HG03135 (cell line): ENCODE data around the gene MARVELD1.

ENCODE experiments used
- ATAC-seq: cut with Tn5 transposase; IDR thresholded peaks from one replicate; pipeline ENCODE4 v1.9.1; 2021; ENCODE audit warnings: mild to moderate bottlenecking, moderate library complexity; ENCODE audit not compliant: unreplicated experiment

MARVELD1 gene

GRCh38 chr10:97719602-97720001 lies 6.1 kb downstream of the MARVELD1 start:
- no peak for ATAC-seq

DNA sequence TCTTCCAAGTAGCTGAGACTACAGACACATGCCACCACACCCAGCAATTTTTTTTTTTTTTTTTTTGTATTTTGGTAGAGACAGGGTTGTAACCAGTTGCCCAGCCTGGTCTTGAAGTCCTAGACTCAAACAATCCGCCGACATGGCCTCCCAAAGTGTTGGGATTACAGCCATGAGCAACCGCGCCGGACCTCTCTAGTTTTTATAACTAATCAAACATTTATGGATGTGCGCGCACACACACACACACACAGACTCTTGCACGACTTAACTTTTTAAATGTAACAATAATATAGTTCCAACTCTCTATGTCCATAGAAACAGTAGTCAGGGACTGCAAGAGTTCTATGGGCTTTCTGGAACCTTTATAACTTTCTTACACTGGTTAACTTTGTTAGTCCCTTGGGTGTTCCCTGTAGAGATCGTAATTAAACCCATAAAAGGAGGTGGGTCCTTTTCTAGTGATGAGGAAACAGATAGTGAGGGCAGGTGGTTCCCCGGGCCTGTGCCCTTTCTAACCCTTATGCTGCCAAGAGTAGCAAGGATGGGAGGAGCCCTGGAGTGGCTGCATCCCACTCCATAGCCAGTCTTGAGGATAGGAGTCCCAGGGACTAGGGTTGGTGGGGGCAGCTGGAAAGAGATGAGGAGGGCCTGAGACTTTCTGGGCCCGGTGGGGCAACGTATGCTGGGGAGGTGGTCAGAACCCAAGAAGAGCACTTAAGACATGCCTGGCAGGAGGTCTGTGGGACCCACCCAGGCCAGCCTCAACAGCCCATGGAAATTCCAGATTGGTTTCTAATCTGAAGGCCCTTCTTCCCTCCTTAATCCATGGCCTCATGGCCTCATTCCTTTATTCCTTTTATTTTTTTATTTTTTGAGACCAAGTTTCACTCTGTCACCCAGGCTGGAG lies 8.6 kb downstream of the MARVELD1 start:
- no peak for ATAC-seq

- no peak for ATAC-seq
These were observed 9.5 kb downstream of the MARVELD1 start for GRCh38 chr10:97723001-97723400.

GRCh38 chr10:97724341-97724941 lies 10.9 kb downstream of the MARVELD1 start:
- no peak for ATAC-seq

DNA sequence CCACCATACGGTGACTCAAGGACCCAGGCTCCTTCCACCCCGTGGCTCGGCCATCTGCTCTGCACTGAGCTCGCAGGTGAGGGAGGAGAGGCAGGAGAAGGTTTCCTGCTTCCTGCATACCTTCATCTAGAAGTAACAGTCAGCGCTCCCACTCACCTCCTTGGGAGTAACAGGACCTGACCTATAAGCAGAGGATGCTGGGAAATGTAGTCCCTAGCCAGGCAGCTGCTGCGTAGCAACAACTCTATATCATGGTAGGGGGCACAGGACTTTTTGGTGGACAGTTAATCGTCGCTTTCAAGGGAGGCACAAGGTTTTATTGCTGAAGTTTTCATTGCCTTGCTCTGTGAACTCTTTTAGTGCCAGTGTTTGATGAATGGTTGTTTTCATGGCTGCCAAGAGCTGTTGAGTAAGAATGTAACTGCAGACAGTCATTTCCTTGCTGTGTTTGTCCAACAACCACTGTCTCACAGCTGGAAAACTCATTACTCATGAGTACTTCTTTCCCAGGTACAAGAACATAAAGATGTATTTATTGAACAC lies 13.2 kb downstream of the MARVELD1 start:
- no peak for ATAC-seq

- no peak for ATAC-seq
These were observed 15.5 kb downstream of the MARVELD1 start for GRCh38 chr10:97729014-97729413.

DNA sequence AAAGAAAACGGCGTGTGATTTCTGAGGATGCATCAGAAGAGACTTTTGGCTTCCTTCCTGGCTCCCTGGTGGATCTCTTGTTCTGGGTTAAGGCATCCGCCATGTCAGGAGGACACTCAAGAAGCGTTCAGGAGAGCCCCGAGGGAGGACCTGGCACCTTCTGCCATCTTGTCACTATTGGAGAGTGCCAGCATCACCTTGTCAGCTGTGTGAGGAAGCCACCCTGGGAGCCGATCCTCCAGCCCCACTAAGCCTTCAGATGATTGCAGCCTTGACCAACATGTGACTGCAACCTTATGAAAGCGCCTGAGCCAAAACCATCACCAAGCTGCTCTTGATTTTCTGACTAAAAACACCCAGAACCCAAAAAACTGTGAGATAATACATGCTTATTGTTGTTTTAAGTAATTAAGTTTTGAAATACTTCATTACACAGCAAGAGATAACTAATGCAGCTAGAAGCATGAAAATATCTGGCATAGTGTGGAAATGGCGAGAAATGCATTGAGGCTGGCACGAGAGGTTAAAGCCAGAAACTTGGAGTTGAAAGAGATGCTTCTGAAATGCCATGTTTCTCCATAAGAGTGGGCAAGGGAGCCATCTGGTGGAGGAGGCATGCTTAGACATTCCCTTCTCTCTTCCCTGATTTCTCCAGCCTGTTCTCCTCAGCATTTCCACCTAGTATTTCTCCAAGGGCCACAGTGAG lies 18.0 kb downstream of the MARVELD1 start:
- no peak for ATAC-seq

GRCh38 chr10:97732052-97732359 lies 18.5 kb downstream of the MARVELD1 start:
- ATAC-seq: no peak

DNA sequence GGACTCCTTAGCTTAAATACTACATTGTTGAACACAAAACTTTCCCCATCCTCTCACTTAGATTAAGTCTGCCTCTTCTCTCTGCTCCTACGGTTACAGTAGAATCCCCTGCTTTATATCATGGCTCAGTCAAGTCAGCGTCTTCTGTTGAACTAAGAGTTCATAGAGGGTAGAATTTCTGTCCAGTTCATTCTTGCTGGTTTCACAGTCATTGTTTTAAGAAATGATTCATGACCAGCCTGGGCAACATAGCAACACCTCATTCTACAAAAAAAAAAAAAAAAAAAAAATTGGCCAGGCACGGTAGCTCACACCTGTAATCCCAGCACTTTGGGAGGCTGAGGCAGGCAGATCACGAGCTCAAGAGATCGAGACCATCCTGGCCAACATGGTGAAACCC lies 19.7 kb downstream of the MARVELD1 start:
- no peak for ATAC-seq

DNA sequence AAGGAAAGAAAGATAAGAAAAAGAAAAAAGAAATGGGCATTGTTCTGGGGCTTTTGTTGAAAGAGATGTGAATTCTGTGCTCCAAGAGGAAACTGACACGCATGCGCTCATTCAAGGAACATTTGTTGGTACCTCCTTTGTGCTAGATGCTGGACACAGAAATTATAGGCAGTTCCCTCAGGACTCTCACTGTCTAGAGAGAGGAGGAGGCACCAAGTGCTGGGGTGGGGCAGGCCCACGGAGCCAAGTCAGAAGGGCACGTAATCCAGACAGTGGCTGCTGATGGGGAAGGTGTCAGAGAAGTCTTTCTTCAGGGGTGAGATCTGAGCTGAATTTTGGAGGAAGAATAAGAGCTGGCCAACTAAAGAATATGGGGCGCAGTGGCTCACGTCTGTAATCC lies 20.5 kb downstream of the MARVELD1 start:
- no peak for ATAC-seq

GRCh38 chr10:97736403-97736901 lies 22.9 kb downstream of the MARVELD1 start:
- peak; percentile 4 for ATAC-seq

DNA sequence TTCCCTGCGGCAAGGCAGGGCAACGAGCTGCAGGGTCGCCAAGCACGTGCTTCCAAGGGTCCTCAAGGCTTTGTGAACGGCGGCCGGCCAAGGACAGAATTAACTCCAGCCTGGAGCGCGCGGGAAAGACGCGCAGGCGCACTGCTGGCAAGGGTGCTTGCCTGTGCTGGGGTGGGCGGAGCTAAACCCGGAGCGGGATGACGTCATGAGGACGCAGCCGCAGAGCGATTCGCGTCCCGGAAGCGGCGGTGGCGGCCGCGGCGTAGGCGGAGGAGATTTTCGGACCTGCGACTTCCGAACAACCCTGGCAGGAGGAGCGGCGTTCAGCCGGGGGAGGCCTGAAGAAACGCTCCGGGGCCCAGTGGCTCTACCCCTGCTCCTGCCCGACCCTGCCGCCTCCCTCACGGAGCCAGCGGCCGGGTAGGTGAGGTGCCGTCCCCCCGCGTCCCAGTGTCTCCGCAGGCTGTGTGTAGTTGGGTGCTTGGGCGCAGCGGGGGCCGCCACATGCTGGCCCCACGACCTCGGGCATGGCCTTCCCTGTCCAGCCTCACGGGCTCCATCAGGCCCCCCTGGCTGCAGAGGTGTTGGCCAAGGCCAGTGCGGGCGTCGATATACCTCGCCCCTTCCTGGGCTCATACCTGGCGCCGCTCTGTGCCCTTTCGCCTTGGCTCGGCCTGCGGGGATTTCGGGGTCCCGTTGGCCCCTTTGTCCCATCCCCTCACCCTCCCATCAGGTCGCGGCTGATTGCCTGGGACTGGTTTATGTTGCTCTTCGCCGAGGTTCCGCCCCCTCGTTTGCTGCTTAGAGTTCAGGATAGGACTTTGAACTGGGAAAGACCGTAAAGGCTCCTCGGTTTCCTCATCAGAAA lies 23.6 kb downstream of the MARVELD1 start, which contains the start of gene ZFYVE27:
Gene ZFYVE27 (plus strand): TSS at position 227 of the 868 bp plus-strand sequence. CDS start 1,350 bp downstream, outside the sequence.
- ATAC-seq: peak; percentile 79

DNA sequence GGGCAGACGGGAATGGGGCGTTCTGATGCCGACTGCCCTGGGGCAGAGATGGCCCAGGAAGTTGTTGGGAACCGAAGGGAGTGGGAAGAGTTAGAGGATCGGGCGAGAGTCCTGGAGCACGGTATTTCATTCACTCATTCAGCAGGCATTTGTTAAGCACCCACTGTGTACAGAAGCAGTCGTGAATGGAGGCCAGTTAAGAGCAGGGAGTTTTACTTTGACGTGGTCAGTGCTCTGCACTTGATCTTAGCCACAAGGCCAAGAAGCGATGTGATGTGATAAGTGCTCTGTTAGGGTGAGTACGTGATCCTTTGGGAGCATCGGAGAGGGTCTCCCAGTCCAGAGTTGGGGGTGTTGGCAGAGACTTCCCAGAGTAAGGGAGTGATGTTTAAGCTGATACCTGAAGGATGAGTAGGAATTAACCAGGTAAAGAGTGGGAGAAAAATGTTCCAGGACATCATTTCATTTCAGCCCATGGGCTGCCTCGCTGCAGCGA lies 24.3 kb downstream of the MARVELD1 start:
- ATAC-seq: peak; percentile 10

DNA sequence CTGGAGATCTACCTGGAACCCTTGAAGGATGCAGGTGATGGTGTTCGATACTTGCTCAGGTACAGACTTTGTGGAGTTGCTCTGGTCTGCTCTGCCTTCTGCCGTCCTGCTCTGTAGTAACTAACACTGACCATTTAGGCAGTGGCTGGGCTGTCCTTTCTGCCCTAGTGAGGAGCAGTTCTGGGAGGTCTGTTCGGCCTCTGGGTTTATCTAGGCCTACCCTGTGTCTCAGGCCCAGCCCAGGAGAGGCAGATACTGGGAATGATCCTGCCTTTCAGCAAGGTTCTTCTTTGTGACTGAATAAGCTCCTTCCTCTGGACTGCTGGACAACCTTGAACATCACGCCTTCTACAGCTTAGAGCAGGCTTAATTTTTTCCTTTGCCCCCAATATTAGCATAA lies 25.1 kb downstream of the MARVELD1 start:
- ATAC-seq: no peak

GRCh38 chr10:97740613-97741012 lies 27.1 kb downstream of the MARVELD1 start:
- no peak for ATAC-seq

DNA sequence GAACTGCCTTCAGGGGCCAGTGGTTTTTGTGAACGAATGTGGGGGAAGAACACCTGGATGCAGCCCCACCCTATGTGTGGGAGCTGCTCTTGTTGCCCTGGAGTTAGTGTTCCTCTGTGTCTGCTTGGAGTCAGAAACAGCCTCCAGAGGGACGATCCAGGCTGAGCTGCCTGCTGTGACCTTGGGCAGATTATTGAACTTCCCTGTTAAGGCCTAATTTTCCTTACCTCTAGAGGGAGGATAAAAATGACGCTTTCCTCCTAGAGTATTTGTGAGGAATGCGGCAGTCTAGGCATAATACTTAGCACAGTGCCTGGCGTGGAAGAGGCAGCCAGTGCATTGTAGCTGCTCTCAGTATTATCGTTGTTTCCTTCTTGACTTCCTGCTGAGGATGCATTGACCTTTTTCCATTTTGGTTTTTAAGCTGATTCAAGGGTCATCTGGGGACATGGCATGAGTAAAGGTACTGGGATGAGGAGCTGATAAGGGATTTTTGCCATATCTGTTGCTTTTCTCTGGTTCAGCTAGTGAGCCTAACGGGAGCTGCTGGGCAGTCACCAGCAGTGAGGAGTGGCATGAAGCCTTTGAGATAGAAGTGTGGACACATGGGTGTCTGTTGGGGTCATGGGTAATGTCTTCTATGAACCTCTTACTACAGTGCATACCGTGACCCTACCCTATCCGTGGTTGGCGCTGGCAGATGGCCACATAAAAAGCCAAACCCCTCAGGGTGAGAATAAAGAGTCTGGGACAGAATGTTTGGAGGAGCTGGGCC lies 29.8 kb downstream of the MARVELD1 start:
- no peak for ATAC-seq

- ATAC-seq: no peak
These were observed 31.0 kb downstream of the MARVELD1 start for GRCh38 chr10:97744405-97745035.

GRCh38 chr10:97747573-97747972 lies 34.0 kb downstream of the MARVELD1 start:
- ATAC-seq: no peak

- ATAC-seq: no peak
These were observed 34.6 kb downstream of the MARVELD1 start for GRCh38 chr10:97748116-97748515.
